ENCODE measurements around the gene ETV6.
A peak's percentile ranks its signal among the peaks of the same experiment; 100 is the strongest.
"Not testable (repeated sequence)": the region's sequence is repeated elsewhere in the genome, so short reads cannot be mapped to it uniquely, and the experiment has no call there.

The ETV6 gene

DNA sequence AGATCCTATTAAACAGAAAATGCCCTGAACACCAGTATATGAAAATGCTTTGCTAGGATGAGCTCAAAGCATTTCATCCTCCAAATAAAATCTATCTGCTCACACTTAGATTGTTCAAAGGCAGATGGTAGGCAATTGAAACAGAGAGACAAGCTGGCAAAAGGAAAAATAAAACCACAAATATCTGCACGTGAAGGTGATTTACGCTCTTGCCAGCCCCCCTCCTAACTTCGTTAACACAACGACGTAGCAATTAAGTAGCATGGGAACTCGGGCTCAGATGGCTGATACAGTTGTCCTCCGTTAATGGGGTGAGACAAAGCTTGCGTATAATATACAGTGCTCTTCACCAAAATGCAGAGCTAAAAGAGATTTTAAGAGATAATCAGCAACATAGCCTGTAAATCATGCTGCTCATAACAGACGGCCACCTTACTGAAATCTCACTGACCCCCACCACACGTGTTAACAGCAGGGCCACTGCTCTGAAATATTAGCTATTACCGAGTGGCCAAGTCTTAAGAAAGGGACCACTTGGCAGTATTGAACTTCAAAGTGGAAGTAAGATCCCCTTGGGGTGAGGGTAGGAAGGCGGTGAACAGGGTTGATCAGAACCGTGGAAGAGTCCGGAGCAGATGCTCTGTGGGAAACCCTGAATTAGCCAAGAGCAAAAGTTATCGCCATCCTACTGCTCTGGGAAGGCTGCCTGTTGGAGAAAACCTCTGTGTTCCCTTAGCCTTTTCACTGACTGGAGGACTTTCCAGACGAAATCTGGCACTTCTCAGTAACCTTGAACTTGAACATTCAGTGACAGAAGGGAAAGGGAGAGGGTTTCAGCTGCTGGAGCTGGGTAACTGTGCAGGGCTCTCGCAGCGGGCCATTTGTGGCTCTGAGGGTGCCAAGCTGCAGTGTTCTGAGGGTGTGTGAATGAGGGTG lies 23.1 kb downstream of the ETV6 start:
- DNase-seq: no peak

DNA sequence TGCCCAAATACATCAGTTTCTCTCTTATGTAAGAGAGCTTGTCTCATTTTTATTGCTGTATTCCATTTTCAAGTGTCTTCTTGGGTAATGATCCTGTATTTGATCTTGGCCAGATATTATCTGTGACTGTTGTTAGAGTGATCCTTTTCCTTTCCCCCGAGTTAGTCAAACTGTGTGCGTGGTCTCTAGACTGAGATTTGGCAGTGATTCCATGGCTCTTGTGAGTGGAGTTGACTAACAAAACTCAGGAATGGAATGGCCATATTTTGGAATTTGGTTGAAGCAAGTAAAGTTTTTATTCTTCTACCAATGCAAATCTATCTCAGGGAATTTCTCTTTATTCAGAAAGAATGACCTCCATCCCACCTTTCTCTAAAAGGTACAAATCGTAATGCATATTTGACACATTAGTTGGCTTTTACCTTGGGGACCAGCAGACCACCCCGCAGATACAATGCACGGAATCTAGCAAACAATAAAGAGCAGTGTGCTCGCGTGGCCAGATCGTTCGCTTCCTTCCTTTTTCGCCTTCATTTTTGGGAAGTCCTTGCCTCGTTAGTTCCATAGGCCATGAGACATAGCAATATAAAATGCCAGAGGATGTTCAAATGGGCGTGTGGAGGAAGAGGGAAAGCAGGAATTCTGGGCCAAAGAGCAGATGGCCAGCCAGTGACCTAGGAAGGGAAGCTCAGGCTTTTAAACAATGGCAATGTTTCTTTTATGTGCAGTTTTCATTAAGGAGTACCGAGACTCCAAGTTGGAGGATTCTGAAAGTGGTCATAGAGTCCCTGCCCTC lies 24.4 kb downstream of the ETV6 start:
- no peak for DNase-seq

DNA sequence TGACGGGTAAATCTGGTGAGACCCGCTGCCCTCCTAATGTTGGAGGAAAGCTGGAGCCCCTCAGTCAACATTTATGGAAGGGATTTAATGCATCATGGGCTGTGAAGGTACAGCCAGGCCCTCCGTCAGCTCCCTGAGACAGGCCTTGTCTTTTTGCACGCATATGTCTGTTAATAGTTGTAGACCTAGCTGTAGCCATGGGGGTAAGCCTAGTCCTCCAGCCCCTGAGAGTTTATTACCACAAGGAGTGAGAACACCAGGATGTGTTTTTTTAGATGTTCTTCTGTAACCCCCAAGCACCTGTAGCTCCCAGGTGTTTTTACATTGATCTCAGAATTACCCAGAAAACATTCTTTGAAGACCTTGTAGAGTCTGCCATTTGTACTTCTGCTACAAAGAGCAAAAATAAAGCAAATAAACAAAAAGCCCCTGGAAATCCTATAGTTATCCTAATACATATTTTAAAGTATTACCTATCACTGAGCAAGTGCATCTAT lies 25.5 kb downstream of the ETV6 start:
- no peak for DNase-seq

DNA sequence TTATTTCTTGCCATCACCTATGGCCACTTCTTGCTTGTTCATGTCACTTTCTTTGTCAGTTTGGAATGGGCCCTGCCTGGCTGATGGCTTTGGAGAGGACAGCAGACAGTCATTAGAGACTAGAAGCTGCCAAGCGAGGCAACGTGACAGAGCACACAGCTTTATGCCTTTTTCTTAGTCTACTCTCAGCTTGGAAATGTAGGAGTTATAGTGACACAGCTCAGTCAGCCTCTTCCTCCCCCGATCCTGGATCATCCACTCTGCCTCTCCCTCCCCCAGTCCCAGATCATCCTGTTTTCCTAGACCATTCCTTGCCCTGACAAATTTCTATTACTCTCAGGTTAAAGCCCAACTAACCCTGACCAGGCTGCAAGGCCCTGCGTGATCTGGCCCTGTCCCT lies 26.6 kb downstream of the ETV6 start:
- DNase-seq: no peak

DNA sequence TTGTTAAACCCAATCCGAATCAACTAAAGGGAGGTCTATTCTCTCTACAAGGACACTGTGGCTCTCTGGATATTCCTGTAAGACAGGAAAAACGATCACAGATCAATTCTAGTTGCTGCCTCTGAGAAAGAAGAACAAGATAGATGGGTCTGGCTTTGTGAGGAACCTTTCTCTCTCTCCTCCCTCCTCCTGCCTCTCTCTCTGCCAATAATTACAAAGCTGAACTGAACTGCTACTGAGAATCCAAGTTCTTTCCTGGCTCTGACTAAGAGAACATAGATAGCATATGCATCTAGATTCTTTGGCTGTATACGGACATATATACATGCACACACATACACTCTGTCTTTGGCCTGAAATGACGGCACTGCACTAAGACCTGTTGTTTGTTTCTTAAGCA lies 27.6 kb downstream of the ETV6 start:
- no peak for DNase-seq

DNA sequence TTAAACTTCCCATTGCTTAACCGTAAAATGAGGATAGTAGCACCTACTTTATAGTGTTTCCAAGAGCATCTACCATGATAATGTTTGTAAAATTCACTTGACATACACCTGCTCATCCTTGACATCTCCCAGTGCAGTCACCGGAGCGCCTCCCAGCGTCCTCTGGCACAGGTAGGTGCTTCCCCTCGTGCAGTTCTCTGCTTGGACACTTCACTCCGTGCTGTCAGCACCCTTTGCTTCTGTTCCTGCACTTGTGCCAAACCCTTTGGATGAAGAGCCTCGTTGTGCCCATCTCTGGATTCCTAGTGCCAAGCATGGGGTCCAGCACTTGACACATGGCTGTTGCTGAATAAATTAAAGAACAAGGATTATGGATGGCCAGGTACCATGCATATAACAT lies 28.3 kb downstream of the ETV6 start:
- no peak for DNase-seq

DNA sequence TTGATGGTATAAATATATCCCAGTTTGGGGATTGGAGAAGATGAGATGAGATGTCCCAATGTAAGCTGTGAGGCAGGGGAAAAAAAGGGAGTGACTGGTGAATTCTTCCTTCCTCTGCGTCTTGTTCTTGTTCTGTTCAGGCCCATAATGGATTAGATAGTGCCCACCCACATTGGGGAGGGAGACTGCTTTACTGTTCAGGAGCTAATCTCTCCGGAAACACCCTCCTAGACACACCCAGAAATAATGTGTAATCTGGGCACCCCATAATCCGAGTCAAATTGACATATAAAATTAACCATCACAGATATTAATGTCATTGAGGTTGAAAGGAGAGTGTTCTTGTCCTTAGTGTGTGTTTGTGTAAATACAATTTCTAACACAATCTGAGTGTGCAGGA lies 29.3 kb downstream of the ETV6 start:
- DNase-seq: no peak

DNA sequence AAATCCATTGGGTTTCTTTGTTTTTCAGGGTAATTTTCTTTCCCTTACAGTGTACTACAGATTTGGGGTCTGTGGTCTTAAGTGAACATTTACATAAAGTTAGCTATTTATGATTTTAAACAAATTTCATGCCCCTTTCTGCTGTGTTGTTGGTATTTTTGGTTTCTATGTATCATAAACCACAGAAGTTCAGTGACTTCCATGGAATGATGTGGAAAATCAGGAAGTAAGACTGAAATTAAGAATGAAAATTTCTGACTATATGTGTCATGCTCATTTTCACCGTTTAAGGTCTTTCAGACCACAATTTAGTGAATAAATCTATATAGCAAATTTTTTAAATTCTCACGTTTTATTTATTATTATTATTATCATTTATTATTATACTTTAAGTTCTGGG lies 31.7 kb downstream of the ETV6 start:
- peak; percentile 22 for DNase-seq

DNA sequence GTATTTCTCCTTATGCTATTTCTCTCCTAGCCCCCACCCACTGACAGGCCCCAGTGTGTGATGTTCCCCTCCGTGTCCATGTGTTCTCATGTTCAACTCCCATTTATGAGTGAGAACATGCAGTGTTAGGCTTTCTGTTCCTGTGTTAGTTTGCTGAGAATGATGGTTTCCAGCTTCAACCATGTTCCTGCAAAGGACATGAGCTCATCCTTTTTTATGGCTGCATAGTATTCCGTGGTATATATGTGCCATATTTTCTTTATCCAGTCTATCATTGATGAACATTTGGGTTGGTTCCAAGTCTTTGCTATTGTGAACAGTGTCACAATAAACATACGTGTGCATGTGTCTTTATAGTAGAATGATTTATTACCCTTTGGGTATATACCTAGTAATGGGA lies 32.2 kb downstream of the ETV6 start:
- DNase-seq: not testable (repeated sequence)

DNA sequence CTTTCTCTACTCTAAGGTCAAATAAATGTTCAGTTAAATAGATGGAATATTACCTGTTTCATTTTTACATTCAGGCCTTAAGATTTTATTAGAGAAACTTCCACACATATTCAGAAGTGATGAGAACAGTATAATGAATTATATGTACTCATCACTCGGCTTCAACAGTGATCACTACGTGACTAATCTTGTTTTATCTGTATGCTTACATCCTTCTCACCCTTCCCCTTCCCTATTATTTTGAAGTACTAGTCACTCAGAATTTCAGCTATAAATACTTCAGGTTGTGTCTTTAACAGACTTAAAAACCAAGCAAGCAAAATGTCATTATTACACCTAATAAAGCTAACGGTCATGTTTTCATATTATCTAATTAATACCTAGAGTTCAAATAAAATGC lies 34.9 kb downstream of the ETV6 start:
- DNase-seq: peak; percentile 39

DNA sequence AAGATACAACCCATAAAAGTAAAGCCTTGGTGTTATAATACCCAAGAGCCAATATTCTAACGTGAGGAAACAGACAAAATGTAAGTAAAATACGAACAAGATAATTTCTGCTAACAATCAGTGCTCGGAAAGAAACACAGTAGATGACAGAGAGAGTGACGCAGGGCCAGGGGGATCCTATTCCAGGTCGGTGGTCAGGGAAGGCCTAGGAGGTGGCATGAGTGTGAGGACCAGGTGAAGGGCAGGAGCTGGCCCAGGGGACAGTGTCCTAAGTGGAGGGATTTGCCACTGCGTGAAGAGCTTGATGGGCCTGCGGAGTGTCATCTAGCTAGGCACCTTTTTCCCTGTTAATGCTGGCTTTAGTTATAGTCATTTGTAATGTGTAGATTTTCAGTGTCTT lies 35.3 kb downstream of the ETV6 start:
- no peak for DNase-seq

DNA sequence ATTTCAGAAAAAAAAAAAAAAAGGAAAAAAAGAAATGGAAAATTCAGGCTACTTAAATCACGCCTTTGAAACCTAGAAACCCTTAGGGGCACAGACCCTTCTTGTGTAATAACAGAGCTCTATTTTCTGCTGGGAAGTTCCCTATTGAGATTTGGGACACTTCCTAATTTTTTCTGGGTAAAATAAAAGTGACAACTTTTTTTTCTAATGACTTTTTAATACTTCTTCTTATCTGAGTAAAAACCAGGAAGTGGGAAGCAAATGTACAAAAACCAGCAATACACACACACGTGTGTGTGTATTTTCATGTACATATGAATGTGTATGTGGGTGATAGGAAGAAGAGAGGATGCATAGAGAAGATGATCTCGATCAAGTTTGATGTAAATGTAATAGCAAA lies 35.8 kb downstream of the ETV6 start:
- DNase-seq: no peak

DNA sequence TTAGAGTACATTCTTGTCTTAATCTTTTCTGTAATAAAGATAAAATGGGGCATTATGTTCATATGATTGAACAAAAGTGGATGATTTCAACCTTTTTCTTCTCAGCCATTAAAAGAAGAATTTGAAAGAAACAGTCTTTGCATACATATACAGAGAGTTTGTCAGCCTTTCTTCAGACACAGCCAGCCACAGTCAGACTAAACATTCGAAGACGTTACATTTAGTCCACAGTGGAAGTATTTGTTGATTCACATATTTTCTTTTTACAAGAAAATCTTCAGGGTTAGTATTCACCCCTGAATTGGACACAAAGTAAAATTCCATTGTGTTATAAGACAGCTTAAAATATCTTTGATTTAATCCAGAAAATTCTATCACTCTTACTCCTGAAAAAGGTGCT lies 36.2 kb downstream of the ETV6 start:
- DNase-seq: no peak

DNA sequence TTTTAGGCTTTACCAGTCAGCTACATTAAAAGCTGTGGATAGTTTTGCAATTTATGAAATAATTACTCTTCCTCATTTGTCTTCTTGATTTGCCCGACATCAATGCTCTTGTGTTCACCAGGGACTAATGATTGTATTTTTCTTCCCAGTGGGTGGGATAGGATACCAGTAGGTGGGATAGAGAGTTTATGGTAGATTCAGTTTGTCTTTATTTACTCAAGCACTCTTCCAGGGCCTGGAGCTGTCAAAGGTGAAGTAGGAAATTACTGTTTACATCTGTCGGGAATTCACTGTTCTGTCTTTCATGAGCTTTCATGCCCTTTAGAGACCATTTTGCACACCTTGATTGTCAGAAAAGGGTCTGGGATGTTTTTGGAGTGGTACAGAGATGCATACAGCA lies 36.6 kb downstream of the ETV6 start:
- DNase-seq: no peak

DNA sequence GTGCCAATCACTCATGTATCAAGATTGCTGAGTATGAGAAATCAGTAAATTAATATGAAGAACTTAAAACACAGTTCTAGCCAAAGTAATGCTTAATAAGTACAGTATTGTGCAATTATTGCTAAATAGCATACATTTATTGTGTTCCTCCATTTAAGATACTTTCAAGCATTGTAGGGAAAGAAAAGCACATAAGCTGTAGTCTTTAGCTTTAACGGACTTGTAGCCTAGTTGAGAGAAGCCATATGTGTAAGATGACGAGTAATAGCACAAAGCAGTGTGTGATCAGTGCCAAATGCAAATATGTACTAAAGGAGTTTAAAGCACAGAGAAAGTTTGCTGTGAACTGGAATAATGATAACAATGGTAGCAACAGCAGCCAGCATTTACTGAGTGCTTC lies 38.1 kb downstream of the ETV6 start:
- DNase-seq: no peak

DNA sequence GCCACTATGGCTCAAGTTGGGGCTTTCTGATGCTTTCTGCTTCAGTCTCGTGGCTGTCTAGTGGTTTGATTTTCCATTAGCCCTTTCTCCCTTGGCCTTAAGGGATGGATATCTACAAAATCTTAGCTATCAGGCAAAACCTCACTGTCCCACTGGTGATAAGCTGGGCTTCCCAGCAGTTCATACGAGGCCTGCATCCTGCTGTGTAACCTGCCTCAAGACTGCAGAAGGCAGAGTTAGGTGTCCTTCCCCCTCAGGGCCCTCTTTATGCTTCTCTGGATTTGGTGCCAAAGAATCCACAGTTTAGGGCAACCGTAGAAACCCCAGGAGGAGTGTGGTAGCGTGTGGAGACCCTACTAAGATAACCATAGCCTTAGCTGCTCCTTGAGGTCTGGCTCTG lies 38.9 kb downstream of the ETV6 start:
- DNase-seq: no peak

DNA sequence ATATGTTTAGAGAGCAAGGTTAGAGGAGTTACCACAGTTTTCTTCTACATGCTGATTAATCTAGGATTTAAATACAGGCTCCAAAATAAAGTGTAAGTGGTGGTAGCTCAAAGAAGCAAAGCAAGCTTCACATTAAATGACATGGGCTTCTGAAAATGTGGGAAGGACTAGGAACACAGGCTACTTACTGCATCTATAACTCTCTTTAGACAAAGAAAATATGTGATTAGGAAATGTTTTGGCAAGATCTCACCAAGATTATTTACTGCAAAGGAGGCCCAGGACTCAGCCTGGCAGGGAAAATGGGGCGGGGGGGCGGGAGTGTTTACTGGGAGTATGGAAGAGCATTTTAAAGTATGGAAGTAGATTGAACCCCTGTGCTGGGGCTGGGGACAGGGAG lies 39.4 kb downstream of the ETV6 start:
- peak; percentile 8 for DNase-seq

DNA sequence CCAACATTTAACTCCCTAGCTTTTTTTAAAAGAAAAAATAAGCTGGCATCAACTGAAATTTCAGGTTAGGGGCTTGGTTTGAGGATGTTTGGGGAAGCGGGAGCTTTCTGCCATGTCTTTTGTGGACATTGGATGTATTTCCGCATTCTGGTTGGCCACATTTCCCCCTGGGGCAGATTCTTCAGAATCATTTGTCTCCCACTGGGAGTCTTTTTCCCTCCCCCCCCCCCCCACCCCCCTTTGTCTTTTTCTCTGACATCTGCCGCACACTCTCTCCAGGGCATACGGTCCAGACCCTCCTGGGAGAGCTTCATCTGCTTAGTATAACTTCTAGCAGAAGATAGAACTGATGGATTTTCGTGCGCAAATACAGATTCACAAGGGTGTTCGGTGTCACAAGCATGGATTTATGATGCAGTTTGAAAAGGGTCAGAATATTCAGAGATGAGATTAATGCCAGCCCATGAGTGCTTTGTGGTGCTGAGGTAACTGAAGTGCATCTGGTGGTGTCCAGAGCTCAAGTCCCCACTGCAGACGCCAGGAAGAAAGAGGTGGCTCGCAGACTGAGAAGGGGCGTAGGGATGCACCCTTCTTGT lies 40.2 kb downstream of the ETV6 start:
- DNase-seq: no peak

DNA sequence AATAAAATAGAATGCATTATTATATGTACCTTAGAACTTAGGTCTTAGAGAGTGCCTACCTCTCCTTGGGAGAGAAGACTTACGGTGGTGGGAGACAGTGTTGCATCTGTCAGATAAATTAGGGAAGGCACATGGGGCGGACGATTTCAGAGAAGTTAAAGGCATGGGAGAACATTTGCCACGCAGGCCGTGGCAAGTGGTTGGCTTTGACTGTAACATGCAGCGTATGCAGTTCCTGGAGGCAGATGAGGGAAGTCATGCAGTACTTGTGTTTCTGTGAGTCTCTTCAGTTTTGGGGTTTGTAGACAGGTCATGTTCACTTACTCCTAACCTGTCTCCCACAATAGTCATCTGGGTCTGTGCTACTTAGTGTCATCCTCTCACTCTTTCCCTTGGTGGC lies 43.6 kb downstream of the ETV6 start:
- no peak for DNase-seq

DNA sequence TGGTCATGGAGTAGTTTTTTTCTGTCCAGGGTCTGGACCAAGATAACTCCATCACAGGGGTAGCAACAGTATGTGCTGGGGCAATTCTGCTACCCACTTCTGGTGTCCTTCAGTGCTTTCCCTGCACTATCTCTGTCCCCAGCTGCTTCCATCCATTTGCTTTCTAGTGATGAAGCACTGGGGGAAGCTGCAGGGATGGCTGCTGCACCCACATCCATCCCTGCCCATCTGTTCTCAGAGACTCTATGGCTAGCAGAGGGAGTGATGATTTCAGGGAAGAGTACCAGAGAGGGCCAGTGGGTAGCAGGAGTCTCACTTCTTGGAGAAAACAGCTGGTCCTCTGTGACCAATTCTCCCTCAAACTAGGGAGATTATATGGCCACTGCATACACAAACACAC lies 44.1 kb downstream of the ETV6 start:
- no peak for DNase-seq

DNA sequence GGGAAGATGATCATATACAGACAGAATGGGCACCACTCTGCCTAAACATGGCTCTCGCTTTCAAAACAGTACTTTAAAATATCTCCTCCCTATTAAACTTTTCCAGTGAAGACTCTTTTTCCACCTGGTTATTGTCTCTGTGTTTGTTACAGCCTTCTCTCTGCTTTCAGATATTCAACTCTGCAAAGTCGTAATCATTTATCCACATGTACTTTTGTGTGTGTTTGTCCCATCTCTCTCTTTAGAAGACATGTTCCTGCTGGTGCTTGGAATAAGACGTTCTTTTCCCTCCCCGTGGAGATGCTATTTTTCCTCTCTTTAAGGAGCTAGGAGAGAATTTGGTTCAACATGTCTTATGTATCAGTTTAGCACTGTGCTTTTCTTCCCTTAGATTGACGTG lies 45.1 kb downstream of the ETV6 start:
- DNase-seq: no peak

DNA sequence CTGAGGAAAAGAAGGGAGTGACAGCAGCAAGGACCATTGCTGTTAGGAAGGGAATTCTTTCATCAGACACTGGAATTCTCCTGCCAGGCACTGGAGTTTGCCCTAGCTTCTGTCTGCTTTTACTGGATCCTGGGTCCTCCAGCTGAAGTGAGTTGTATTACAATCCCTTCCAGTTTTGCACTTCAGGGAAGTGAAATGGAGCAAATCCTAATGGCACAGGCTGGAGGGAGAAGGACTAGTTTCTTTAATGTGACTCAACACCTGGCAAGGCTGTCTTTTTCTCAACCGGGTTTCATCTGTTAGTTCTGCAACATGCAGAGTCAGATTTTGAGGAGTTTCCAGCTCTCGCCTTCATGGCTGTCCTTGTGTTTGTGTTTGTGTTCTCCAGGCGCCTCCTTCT lies 45.8 kb downstream of the ETV6 start:
- DNase-seq: peak; percentile 7

DNA sequence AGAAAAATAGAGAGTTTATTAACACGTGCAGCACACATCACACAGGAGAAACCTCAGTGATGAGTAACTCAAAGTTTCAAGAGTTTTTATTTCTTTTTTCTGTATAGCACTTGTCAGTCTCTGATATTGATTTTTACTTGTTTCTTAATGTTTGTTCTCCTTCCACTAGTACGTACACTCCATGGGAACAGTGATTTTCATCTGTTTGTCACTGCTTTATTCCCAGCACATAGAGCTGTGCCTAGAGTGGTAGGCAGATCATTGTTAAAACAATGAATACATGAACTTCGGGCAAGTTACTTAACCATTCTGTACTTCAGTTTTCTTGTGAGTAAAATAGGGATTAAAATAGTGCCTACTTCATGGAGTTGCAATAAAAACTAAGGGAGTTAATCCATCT lies 46.6 kb downstream of the ETV6 start:
- DNase-seq: no peak

DNA sequence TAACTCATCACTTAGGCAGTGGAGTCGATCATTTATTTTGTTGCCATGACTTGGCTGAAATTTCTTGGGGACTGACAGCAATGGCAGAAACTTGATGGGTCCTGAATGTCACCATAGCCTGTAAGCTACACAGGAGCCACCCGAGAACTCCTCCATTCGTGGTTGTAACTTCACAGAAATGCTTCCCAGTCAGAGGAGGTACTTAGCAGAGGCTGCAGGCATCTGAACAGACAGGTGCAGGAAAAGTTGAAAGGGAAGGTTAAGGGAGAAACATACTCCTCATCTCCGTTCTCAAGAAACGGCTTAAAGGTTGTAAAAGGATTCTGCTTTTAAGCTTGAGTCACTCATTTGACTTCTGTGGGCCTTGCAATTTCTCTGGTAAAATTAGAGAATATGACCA lies 47.7 kb downstream of the ETV6 start:
- no peak for DNase-seq
